Measurements from ENCODE around the gene PPP1R26.

The PPP1R26 gene

GRCh38 chr9:135500071-135500524 lies 20.5 kb downstream of the PPP1R26 start (continued):
- TF ChIP-seq, protein P1, sequence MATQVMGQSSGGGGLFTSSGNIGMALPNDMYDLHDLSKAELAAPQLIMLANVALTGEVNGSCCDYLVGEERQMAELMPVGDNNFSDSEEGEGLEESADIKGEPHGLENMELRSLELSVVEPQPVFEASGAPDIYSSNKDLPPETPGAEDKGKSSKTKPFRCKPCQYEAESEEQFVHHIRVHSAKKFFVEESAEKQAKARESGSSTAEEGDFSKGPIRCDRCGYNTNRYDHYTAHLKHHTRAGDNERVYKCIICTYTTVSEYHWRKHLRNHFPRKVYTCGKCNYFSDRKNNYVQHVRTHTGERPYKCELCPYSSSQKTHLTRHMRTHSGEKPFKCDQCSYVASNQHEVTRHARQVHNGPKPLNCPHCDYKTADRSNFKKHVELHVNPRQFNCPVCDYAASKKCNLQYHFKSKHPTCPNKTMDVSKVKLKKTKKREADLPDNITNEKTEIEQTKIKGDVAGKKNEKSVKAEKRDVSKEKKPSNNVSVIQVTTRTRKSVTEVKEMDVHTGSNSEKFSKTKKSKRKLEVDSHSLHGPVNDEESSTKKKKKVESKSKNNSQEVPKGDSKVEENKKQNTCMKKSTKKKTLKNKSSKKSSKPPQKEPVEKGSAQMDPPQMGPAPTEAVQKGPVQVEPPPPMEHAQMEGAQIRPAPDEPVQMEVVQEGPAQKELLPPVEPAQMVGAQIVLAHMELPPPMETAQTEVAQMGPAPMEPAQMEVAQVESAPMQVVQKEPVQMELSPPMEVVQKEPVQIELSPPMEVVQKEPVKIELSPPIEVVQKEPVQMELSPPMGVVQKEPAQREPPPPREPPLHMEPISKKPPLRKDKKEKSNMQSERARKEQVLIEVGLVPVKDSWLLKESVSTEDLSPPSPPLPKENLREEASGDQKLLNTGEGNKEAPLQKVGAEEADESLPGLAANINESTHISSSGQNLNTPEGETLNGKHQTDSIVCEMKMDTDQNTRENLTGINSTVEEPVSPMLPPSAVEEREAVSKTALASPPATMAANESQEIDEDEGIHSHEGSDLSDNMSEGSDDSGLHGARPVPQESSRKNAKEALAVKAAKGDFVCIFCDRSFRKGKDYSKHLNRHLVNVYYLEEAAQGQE (tag by site-specific recombination; IDR thresholded peaks at IDR 0.05): peak; percentile 77
- TF ChIP-seq GLIS2 (tag by site-specific recombination; IDR thresholded peaks at IDR 0.05): peak; percentile 65; the same call in 1 of the 2 replicates
- TF ChIP-seq SP3 (tag by site-specific recombination; IDR thresholded peaks at IDR 0.05): no peak
- TF ChIP-seq ZNF473 (tag by site-specific recombination; IDR thresholded peaks at IDR 0.05): no peak

DNA sequence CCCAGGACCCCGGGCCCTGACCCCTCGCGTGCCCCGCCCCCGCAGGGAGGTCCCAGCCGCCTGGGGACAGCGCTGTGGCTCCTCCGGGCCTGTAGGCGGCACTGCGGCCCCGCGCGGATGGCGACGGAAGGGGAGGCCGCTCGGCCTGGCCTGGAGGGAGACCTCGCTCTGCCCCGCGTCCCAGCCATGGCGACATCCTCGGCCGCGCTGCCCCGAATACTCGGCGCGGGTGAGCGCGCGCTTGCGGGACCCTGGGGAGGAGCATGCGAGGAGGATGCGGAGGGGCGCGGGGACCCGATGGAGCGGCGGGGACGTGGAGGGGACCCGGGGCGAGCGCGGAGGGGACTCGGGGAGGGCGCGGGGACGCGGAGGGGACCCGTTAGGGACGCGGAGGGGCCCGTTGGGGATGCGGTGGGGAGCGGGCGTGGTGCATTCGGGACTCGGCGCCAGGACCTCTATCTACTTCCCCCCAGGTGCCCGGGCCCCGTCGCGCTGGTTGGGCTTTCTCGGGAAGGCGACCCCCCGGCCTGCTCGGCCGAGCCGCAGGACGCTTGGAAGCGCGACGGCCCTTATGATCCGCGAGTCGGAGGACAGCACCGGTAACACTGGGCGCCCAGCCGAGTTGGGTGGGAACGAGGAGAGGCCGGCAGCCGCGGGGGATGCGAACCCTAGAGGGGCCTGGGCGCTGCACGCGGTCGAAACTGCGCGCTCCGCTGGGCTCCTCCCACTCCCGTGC lies 21.1 kb downstream of the PPP1R26 start, which contains the start of gene MRPS2:
Gene MRPS2, plus strand, starts transcription at position 158 of the 736 bp plus-strand sequence. Its CDS starts 29 bp downstream, at position 187.
- Histone ChIP-seq H3K4me3 (ENCODE audit: low read depth, low read length) (peak within 1 kb of the TSS; percentile 87), H3K9me3 (ENCODE audit: control insufficient read depth, insufficient read depth, low read depth, low read length) (no peaks in the 10 kb centered on the region), H3K27ac (ENCODE audit: extremely low read depth, low read depth, low read length) (peak within 1 kb of the TSS; percentile 89), H3K4me1 (ENCODE audit: control insufficient read depth, insufficient read depth, low read length) (peaks cover 5% of the 10 kb centered on the region; the same call in 1 of the 2 replicates), H3K36me3 (ENCODE audit: control insufficient read depth in 2 of 2, insufficient read depth in 1 of 2, low read length in 2 of 2) (peaks cover 0 to 38% of the 10 kb centered on the region in 2 experiments; a peak in 2 of 3 replicates)
- ChIA-PET POLR2A (interaction anchor here (1.4 kb wide), 1 partner anchor 20 kb away, joined by 7 read pairs; no protein-coding TSS in a partner anchor), CTCF (interaction anchor here (0.7 to 1.5 kb wide), 7 partner anchors 12 to 983 kb away, joined by 3 to 5 read pairs (median 4); no protein-coding TSS in a partner anchor)
- TF ChIP-seq ZFP41 (tag by site-specific recombination; IDR thresholded peaks at IDR 0.05; ENCODE audit: borderline replicate concordance): no peak
- no peak for TF ChIP-seq HOXA7 (CRISPR knock-in tag; IDR thresholded peaks at IDR 0.05; ENCODE audit: borderline replicate concordance)
- no peak for TF ChIP-seq ZNF19 (tag by site-specific recombination; IDR thresholded peaks at IDR 0.05; ENCODE audit: low read depth)
- TF ChIP-seq ZNF501 (tag by site-specific recombination; IDR thresholded peaks at IDR 0.05): peak; percentile 90
- TF ChIP-seq ZBTB21 (tag by site-specific recombination; IDR thresholded peaks at IDR 0.05): peak; percentile 9; the same call in 1 of the 2 replicates
- peak; percentile 86 for TF ChIP-seq PBX3 (CRISPR knock-in tag; IDR thresholded peaks at IDR 0.05)
- peak; percentile 71 for TF ChIP-seq ZBTB17 (tag by site-specific recombination; IDR thresholded peaks at IDR 0.05)
- peak; percentile 35; the same call in 1 of the 2 replicates for TF ChIP-seq SALL2 (tag by site-specific recombination; IDR thresholded peaks at IDR 0.05; ENCODE audit: borderline replicate concordance)
- peak; percentile 79; the same call in 1 of the 2 replicates for TF ChIP-seq ZNF76 (tag by site-specific recombination; IDR thresholded peaks at IDR 0.05; ENCODE audit: borderline replicate concordance, low read depth)
- TF ChIP-seq ZNF529 (tag by site-specific recombination; IDR thresholded peaks at IDR 0.05; ENCODE audit: insufficient replicate concordance): no peak
- TF ChIP-seq ZNF140 (tag by site-specific recombination; IDR thresholded peaks at IDR 0.05): no peak
- TF ChIP-seq ZNF645 (tag by site-specific recombination; IDR thresholded peaks at IDR 0.05): no peak
- TF ChIP-seq, protein P2, sequence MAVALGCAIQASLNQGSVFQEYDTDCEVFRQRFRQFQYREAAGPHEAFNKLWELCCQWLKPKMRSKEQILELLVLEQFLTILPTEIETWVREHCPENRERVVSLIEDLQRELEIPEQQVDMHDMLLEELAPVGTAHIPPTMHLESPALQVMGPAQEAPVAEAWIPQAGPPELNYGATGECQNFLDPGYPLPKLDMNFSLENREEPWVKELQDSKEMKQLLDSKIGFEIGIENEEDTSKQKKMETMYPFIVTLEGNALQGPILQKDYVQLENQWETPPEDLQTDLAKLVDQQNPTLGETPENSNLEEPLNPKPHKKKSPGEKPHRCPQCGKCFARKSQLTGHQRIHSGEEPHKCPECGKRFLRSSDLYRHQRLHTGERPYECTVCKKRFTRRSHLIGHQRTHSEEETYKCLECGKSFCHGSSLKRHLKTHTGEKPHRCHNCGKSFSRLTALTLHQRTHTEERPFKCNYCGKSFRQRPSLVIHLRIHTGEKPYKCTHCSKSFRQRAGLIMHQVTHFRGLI (tag by site-specific recombination; IDR thresholded peaks at IDR 0.05): peak; percentile 91
- TF ChIP-seq, protein P3, sequence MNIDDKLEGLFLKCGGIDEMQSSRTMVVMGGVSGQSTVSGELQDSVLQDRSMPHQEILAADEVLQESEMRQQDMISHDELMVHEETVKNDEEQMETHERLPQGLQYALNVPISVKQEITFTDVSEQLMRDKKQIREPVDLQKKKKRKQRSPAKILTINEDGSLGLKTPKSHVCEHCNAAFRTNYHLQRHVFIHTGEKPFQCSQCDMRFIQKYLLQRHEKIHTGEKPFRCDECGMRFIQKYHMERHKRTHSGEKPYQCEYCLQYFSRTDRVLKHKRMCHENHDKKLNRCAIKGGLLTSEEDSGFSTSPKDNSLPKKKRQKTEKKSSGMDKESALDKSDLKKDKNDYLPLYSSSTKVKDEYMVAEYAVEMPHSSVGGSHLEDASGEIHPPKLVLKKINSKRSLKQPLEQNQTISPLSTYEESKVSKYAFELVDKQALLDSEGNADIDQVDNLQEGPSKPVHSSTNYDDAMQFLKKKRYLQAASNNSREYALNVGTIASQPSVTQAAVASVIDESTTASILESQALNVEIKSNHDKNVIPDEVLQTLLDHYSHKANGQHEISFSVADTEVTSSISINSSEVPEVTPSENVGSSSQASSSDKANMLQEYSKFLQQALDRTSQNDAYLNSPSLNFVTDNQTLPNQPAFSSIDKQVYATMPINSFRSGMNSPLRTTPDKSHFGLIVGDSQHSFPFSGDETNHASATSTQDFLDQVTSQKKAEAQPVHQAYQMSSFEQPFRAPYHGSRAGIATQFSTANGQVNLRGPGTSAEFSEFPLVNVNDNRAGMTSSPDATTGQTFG (tag by site-specific recombination; IDR thresholded peaks at IDR 0.05; ENCODE audit: borderline replicate concordance): 0 out of 2 replicates have a peak, but pooled peaks have one; percentile 73
- TF ChIP-seq ZNF362 (tag by site-specific recombination; IDR thresholded peaks at IDR 0.05): no peak
- no peak for TF ChIP-seq ZNF354C (tag by site-specific recombination; IDR thresholded peaks at IDR 0.05; ENCODE audit: borderline replicate concordance, low read depth)
- TF ChIP-seq, protein P4, sequence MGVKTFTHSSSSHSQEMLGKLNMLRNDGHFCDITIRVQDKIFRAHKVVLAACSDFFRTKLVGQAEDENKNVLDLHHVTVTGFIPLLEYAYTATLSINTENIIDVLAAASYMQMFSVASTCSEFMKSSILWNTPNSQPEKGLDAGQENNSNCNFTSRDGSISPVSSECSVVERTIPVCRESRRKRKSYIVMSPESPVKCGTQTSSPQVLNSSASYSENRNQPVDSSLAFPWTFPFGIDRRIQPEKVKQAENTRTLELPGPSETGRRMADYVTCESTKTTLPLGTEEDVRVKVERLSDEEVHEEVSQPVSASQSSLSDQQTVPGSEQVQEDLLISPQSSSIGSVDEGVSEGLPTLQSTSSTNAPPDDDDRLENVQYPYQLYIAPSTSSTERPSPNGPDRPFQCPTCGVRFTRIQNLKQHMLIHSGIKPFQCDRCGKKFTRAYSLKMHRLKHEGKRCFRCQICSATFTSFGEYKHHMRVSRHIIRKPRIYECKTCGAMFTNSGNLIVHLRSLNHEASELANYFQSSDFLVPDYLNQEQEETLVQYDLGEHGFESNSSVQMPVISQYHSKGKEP (tag by site-specific recombination; IDR thresholded peaks at IDR 0.05): no peak

Measured in HEK293 (cell line).